HG03521 (cell line): ENCODE results near the gene IGFBP1.

ENCODE experiments used
- ATAC-seq: cut with Tn5 transposase; IDR thresholded peaks from one replicate; pipeline ENCODE4 v1.9.1; 2021; ENCODE audit warnings: mild to moderate bottlenecking, moderate library complexity; ENCODE audit not compliant: unreplicated experiment

IGFBP1 gene

DNA sequence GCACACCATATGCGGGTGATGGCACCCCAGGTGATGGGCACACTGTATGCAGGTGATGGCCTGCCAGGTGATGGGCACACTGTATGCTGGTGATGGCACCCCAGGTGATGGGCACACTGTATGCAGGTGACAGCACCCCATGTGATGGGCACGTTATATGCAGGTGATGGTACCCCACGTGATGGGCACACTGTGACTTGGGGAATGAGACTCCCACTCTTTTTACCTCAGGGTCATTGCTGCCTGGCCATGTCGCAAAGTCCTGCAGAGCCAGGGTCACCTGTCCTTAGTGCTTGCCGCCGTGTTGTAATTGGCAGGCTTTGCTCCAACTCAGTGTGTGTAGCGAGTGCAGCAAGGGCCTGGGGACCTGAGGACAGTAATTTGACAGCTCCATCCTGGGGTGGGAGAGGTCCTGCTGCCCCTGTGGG, 7.8 kb upstream of the IGFBP1 start:
- ATAC-seq: no peak

DNA sequence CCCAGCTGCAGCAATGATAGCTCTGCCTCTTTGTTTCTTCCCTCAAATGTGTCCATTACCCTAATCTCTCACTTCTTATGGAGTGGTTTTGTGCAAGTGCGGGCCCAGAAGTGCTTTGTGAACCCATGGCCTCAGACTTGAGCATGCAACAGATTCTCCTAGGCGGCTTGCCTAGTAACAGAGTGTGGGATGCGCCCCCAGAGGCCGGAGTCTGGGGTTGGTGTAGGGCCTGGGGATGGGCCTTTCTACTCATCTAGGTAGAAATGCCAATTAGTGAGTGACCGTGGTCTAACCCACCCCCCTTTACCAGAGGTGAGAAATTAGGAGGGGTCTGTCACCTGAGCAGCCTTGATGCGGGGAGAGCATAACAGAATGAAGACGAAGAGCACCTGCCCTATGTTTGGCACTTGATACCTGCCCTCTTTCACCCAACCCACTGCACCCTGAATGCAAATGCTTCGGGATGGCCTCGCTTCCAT, 7.0 kb upstream of the IGFBP1 start:
- no peak for ATAC-seq

DNA sequence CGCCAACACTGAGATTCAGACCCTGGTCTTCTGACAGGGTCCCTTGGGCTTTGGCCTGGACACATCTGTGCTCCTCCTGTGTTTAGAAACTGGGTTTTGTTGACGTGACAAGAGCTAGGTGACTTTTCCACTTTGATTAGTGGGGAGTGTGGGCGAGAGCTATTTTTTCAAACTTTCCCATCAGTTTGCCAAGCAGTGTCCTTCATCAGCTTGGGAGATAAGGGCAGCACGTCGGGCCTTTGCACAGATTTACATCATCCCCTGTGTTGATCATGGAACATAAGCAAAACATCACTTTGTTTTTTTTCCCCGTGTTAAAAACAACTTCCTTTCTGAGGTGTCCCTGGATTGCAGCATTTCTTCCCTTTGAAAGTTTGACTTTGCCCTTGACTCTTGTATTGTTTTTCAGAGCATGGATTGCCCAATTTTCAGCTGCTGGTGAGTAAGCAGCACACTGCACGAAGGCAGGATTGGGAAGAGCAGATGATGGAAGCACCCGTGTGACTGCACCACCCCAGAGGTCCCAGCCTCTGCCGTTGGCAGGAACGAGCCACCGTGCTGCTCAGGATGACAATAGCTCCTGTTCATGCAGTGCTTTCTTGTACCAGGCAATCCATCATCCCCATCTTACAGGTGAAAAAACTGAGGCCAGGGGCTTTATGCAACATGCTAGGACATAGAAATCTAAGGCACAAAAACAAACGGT, 6.4 kb upstream of the IGFBP1 start:
- ATAC-seq: no peak

DNA sequence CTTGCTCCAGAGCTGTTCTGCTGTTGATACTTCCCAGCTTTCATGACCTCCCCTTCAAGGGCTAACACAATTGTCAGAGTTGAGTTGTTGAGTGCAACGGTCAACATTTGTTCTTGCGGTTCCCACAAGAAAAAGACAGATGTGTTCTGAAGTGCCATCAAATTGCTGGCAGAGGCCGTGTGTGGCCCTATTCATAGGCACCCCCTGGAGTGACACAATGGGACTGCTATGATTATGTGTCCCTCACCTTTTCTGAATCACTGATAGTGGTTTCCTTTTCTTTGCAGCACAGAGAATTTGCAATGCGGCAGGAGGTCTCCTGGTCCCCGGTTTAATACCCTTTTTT, 5.8 kb upstream of the IGFBP1 start:
- ATAC-seq: no peak

DNA sequence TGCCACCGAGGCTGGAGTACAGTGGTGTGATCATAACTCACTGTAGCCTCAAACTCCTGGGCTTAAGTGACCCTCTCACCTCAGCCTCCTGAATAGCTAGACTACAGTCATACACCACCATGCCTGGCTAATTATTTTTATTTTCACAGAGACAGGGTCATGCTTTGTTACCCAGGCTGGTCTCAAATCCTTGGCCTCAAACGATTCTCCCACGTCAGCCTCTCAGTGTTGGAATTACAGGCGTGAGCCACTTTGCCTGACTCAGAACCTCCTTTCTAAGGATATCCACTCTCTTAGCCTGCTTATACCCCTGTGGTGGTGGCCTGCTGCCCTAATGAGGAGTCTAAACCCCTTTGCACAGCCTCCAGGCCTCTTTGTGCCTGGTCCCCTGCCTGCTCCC, 4.2 kb upstream of the IGFBP1 start:
- no peak for ATAC-seq

DNA sequence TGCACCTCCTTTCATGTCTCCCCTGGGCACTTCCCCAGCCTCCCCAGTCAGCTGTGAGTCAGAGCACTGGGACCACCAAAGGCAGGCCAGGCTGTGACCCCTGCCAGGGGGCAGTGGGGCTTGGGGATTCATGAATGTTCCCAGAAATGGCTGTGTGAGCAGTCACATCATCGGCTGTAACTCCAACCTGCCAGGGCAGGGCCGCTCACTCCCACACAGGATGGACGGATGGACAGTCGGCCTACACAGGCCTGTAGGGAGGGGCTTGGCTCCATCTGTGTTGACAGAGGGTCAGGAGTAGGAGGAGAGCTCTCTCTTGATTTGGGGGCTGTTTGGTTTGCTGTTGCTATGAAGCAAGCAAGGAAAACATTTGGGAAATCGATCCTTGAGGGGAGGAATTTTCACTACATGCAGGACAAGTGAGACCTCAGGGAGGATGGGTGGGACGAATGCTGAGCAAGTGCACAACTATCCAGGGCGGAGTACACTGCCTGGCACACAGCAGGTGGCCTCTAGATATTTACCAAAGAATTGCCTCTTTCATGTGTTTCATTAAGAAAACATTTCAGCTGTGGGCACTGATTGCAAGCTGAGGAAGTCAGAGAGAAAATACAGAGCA, 2.9 kb upstream of the IGFBP1 start:
- no peak for ATAC-seq

DNA sequence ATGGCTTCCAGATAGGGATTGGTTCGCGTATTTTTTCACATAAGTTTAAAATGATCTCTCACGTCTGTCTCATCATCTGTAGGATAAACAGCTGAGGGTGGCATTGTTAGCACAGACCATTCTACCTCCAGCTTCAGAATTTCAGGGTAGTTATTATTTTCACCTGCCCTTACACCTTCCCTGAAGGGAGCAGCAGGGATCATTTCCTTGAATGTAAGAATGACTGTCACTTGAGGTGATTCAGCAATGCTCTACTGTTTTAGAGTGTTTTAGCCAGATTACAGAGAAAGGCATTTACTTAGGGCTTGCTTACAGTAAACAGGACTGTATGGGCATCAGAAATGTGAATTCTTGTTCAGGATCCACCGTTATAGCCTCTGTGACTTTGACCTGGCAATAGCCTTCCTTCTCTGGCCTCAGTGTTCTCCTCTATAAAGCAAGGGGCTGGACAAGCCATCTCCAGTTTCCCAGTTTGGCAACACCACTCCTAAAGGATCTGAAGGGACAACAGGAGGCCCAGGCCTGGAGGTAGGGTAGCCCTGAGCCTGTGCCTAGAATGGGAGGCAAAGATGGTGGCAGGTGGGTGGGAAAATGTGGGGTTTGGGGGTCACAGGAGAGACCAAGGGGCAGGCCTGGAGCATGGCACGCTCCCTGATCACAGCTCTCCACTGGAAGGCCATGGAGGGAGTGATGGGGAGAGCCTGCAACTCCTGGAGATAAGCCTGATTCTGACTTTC, 1.2 kb upstream of the IGFBP1 start:
- no peak for ATAC-seq

DNA sequence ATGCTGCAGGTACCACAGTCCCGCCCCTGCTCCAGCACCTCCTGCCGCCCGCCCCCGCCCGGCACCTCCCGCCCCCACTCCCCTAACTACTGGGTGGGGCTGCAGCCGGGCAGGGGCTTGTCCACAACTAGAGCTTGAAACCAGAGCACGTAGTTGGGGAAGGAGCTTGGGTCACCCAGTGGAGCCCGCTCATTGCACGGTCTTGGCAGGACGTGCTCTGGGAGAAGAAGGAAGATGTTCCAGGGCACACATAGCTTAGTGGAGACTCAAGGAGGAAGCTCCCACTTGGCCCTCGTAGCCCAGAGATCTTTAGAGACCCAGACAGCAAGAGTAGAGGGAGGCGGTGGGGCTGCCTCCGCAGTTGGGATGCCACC, 692 bp downstream of the IGFBP1 start:
- ATAC-seq: no peak

DNA sequence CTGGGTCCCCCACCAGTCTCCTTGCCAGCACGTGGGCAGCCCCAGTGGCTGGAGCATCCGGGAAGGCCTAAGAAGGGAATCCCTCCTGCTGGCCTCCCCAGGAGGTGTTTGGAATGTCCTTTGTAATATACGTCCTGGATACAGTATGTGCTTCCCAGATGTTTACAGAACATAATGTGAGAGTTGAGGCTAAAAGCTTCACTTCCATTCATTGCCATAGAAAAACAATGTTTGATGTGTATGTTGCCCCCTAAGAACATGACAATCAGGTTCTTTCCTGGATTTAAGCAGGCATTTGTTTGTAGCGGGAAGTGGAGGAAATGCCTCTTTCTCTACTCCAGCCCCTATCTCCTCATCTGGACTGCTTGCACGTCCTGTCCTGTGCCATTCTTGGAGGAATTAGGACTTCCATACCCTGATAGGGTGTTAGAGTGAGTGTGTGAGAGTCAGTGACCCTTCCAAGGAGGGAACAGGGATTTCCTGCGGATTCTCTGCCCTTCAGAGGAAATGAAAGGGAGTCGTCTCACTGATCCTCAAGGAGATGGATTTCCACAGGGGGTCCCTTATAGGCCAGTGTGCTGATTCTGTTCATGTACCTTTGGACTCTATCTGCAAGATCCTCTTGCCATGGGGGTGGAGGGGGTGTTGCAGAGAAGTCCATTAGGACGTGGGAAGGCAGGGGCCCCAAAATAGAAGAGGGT, 1.2 kb downstream of the IGFBP1 start:
- no peak for ATAC-seq

DNA sequence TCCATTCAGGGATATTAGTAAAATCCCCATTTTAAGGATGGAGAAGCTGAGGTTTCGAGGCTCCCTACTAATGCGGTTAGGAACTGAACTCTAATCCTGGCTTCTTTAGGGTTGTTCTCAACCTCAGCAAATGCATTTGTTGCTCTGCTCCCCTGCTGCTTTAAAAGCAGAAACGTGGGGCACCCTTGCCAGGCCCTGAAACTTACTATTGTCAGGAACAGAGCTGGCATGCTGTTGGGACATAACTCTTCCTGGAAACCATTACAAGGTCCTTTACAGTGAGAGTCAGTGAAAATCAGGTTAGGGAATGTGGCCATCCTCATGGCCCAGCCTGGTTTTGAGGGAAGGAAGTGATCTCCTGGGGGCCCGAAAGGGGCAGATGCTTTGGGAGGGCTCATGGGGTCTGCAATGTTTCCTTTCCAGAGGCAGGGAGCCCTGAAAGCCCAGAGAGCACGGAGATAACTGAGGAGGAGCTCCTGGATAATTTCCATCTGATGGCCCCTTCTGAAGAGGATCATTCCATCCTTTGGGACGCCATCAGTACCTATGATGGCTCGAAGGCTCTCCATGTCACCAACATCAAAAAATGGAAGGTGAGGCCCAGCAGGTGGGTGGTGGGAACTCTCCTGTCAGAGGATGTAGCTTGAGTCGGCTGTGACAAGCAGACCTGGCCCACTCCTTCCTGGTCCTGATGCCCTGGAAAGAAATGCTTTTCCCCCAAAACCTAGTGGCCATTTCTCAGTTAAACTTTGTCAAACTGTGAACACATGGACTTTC, 2.0 kb downstream of the IGFBP1 start:
- ATAC-seq: no peak

DNA sequence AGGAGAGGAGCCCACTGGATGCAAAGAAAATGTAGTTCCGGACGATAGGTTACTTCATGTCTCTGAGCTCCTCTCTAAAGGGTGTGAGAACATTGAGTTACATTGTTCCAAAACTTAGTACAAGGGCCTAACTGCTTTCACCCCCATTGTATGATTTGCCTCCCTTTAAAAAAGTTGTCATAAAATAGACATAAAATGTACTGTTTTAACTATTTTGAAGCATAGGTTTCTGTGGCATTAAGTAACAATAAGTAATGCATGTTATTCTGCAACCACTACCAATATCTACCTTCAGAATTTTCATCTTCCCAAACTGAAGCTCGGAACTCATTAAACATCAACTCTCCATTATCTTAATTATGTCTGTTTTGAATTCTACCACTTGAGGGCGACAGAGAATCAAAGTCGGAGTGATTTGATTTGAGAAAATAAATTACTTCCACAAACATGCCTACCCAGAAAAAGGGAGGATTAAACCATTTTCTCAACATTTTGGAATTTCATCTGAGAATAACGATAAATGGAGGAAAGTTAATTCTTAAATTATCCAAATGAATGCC, 2.7 kb downstream of the IGFBP1 start:
- no peak for ATAC-seq

DNA sequence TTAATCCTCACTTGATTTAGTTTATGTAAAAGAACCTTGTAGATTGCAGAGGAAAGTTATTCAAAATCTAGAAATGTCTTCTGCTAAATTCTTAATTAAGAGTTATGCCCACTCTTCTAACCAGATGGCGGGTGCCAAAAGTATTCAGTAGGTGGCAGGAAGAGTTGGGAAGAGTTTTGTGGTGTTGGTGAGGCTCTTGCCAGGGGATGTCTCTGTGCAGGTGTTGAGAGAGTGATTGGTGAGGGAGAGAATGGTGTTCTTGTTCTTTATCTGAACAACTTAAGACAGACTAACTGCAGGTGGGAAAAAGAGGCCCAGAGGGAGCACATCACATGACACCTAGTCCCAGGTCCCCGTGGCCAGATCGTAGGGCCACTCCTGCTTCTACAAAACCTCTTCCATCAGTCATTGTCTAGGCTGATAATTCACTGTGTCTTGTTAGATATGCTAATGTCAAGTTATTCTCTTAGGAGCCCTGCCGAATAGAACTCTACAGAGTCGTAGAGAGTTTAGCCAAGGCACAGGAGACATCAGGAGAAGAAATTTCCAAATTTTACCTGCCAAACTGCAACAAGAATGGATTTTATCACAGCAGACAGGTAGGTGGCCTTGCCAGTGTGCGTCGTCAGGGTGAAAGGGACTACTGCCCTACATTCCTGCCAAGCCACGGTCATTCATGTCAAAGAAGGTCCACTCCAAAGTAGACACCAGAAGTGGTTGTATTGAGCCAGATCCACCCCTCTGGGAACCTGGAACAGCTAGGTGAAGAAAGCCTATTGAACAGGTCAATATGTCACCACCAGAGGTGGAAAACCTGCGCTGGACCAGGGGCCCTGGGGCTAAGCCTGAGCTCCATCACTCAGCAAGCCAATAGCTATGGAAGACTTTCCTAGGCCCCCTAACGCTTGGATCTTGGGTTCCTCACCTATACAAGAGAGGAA, 3.4 kb downstream of the IGFBP1 start:
- no peak for ATAC-seq

DNA sequence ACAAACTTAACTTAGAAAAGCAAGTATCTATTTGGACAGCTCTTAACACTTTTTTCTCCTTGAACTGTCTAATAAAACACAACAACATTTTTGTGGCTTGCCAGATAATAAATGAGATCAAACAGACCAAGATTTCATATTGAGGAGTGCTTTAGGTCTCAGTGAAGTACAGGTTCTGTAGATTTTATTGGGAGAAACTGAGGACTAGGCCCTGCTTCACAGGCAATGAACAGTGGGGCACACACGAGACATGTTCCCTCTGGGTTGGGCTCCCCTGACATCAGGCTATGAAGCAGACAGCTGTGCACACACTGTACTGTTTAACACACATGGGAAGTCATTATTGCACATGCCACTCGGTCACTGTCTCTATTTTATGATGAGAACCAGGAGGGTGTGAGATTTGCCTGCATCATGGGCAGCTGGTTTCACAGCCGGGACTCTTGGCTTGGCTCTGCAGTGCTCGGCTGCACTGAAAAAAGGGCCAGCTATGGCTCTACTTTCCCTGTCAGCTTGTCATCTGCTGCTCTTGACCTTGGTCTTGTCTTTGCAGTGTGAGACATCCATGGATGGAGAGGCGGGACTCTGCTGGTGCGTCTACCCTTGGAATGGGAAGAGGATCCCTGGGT, 4.2 kb downstream of the IGFBP1 start:
- no peak for ATAC-seq

DNA sequence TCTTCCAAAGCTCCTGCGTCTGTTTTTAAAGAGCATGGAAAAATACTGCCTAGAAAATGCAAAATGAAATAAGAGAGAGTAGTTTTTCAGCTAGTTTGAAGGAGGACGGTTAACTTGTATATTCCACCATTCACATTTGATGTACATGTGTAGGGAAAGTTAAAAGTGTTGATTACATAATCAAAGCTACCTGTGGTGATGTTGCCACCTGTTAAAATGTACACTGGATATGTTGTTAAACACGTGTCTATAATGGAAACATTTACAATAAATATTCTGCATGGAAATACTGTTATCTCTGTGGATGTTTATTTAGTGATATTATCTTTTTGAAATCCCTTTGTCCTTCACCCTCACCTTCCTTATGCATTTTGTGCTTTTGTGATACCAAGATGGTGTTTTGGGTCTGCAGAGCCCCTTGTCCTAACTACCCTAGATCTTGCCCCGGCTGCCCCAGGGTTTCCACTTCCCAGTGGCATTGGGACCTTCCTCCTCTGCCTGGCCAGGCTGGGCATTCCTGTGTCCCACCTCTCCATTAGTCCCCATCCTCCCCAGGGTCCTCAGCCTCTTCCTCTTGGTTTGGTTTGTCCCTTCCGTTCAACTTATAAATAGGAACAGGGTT, 5.2 kb downstream of the IGFBP1 start:
- ATAC-seq: no peak

DNA sequence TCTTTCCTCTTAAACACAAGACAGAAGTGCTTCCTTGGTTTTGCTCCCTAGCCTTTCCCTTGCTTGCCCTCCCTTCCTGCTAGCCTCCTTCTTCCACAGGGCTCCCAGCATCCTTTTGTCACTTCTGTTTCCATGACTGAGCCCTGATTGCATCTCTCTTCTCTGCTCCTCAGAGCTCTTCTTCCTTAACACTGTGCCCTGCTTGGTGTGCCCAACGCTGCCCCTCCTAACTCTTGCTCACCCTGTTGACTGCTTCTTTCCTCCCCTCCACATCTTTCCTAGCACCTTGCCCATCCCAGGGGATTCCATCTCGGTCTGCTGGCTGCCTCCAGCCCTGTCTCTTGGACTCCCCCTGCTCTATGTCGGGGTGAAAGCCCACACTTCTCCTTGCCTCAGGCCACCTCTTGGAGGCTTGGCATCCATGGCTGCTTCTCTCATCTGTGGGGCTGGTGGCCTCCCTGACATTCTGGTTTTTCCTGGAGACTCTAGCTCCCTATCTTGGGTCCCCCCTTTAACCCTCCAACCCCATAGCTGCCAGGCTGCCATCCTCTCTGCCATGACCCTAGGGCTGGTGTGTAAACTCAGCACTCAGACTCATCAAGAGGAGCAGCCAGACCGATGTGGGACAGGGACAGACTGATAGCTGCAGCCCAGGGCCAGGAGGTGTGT, 5.8 kb downstream of the IGFBP1 start:
- ATAC-seq: no peak

DNA sequence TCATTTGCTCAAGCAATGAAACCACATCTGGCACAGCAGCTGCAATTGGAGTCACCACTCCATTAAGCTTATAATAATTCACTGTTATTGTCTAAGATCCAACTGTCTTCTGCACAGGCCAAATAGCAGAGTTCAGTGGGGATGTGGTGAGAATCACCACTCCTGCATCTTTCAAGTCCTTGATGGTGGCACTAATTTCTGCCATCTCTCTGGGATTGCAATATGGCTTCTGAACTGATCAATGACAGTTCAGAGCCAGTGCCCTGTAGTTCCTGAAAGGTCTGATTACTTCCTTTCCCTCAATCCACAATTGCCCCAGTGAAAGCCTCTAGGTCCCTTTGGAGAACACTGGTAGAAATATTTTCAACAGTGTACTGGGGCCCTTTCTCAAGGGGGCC, 6.4 kb downstream of the IGFBP1 start:
- no peak for ATAC-seq

DNA sequence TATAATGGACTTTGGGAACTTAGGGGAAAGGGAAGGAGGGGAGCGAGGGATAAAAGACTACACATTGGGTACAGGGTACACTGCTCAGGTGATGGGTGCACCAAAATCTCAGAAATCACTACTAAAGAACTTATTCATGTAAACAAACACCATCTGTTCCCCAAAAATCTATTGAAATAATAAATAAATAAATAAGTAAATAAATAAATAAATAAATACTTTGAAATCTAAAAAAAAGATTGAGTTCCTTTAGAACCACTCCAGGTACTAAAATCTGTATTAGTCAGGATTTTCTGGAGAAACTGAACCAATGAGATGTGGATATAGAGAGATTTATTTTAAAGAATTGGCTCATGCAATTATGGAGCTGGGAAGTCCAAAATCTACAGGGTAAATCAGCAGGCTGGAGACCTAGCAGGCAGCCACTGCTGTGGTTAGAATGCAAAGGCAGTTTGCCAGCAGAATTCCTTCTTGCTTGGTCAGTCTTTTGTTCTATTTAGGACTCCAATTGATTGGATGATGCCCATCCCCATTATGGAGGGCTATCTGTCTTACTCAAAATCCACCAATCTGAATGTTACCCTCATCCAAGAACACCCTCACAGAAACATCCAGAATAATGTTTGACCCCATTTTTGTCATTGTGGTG, 8.9 kb downstream of the IGFBP1 start:
- ATAC-seq: no peak

DNA sequence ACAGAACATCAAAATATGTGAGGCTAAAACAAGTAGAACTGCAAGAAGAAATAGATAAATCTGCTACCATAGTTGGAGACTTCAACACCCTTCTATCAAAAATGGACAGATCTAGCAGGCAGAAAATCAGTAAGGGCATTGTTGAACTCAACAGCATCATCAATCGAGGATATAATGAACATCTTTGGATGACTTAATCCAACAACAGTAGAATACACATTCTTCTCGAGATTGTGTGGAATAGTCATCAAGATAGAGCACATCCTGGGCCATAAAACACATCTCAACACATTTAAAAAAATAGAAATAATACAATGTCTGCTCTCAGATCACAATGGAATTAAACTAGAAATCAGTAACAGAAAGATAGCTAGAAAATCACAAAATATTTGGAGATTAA, 9.9 kb downstream of the IGFBP1 start:
- ATAC-seq: no peak
